Right lobe of liver (tissue), 4 donors: Measurements from ENCODE around the gene MST1.
"Not testable (repeated sequence)": the region's sequence is repeated elsewhere in the genome, so short reads cannot be mapped to it uniquely, and the experiment has no call there.

ENCODE experiments used
- POLR2A ChIP-seq: fragments of 450-650 bp; IDR thresholded peaks from one replicate; pipeline ENCODE4 v1.6.1; 2017; ENCODE audit warnings: antibody characterized with exemption, mild to moderate bottlenecking
- TF ChIP-seq, protein P1 (sequence below), 4 donors: fragments of 200-600 bp in 3 of 4; fragments of 450-650 bp in 1 of 4; IDR thresholded peaks; one replicate each; pipeline versions ENCODE4 v1.5.1 to v1.8.0; 2016 to 2022; ENCODE audit warnings: antibody characterized with exemption in 4 of 4, mild to moderate bottlenecking in 2 of 4
- donor health status: DM: no; HTN: no; CAD: no.
- donor health status: DM: no; HTN: no; CAD: no.
- donor health status: DM: no; HTN: yes; CAD: no.

DNA sequence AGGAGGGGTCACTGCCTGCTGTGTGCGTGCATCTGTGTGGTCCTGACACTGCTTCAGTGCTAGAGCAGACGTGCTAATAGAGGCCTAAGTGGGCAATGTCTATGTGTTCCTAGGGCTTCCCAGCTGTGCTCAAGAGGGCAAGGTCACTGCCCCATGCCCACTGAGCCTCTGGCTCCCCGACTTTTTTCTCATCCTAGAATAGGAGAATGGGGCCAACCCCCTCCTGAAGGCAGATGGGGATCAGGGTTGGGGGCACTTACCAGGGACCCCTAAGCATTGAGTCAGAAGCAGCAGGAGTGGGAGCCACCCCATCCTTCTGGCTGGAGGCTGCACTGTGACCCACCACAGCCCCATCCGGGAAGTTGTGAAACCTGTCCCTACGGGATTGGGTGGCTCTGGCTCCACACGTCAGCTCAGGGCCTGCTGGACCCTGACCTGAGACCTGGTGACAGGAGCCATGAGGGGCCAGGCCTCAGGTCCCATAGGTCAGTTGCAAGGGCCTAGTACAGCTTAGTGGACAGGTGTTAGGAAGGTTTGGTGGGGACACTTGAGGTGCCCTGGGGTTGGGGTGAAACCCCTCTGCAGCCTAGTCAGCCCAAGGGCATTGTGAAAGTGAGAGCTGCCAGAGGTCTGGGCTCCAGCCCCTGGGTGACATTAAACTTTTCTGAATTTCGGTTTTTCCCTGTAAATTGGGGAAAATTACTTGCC lies 782 bp downstream of the MST1 start:
- TF ChIP-seq, protein P1, sequence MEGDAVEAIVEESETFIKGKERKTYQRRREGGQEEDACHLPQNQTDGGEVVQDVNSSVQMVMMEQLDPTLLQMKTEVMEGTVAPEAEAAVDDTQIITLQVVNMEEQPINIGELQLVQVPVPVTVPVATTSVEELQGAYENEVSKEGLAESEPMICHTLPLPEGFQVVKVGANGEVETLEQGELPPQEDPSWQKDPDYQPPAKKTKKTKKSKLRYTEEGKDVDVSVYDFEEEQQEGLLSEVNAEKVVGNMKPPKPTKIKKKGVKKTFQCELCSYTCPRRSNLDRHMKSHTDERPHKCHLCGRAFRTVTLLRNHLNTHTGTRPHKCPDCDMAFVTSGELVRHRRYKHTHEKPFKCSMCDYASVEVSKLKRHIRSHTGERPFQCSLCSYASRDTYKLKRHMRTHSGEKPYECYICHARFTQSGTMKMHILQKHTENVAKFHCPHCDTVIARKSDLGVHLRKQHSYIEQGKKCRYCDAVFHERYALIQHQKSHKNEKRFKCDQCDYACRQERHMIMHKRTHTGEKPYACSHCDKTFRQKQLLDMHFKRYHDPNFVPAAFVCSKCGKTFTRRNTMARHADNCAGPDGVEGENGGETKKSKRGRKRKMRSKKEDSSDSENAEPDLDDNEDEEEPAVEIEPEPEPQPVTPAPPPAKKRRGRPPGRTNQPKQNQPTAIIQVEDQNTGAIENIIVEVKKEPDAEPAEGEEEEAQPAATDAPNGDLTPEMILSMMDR (IDR thresholded peaks at IDR 0.05) = not testable (repeated sequence)
- TF ChIP-seq POLR2A = peak; percentile 89
